ENCODE data around the gene AMMECR1L.

- TF ChIP-seq POLR2A (IDR thresholded peaks at IDR 0.05; ENCODE audit: low read depth, low read length) (no peak), TAF1 (IDR thresholded peaks at IDR 0.05; ENCODE audit: borderline replicate concordance, low read depth, low read length) (no peak), POLR2AphosphoS5 (IDR thresholded peaks at IDR 0.05; ENCODE audit: low read depth, low read length) (no peak)
Observed at GRCh38 chr2:127888772-127889171, 3.0 kb upstream of the AMMECR1L start.
